Measurements from ENCODE around the gene RPS15. TPM values are rescaled to one million over a fixed set of nuclear protein-coding genes. Genes with fewer than 3 reads are reported as not detected.

Gene RPS15
- total and polyA plus RNA-seq, 9 of the 15 experiments (the other 6 are each of a cell fraction or from before 2014, with no cell fraction given), result 605 to 2,791 (median 957) TPM

- ChIA-PET CTCF (ENCODE audit: low intra/inter-chr PET ratio) (no interaction called here), POLR2A (interaction anchor here (0.7 to 1.2 kb wide), 3 partner anchors 10 to 201 kb away, joined by 3 to 8 read pairs (median 4); no protein-coding TSS in a partner anchor)
- intact Hi-C loops (cut with micrococcal nuclease), result no loop called here
- Histone ChIP-seq H3K79me2 (ENCODE audit: control insufficient read depth, insufficient read depth, low read length) (peaks cover 16% of the 10 kb centered on the region), H3K27ac (ENCODE audit: extremely low read depth, low read depth, low read length) (no peak overlapping the region), H3K9me3 (replicated peaks; ENCODE audit: control insufficient read depth, insufficient read depth, low read depth, low read length) (no peaks in the 10 kb centered on the region), H3K4me1 (replicated peaks in 1 of 2; ENCODE audit: control insufficient read depth in 2 of 2, insufficient read depth in 2 of 2, low read length in 2 of 2) (peaks cover 6 to 58% of the 10 kb centered on the region in 2 experiments; a peak in 4 of 5 replicates), H3K36me3 (ENCODE audit: control insufficient read depth, insufficient read depth, low read length) (no peaks in the 10 kb centered on the region), H3K4me2 (ENCODE audit: insufficient read depth, low read length) (no peak overlapping the region), H3K27me3 (ENCODE audit: control insufficient read depth in 2 of 2, insufficient read depth in 2 of 2, low read length in 2 of 2) (no peaks in the 10 kb centered on the region), H3K9ac (ENCODE audit: insufficient read depth in 1 of 2, low read depth in 2 of 2, low read length in 2 of 2) (no peak overlapping the region), H4K20me1 (replicated peaks; ENCODE audit: control insufficient read depth, insufficient read depth, low read length) (peaks cover 12% of the 10 kb centered on the region), H3K9me1 (ENCODE audit: control insufficient read depth, insufficient read depth, low read length) (no peaks in the 10 kb centered on the region), H3K4me3 (no peak overlapping the region), H2AFZ (ENCODE audit: low read depth, low read length) (no peak overlapping the region)
- no peak for FAIRE-seq
- 93% methylated on average over 3 of the region's 36 CpGs for WGBS (ENCODE audit: insufficient coverage, low coverage, missing lambda C conversion rate)
- in situ Hi-C loops (cut with MboI), result no loop called here
- no TSS peak for BruUV-seq (replicated peaks)
- no peak for ATAC-seq
- DNase-seq (ENCODE audit: extremely low read depth in 1 of 4, low spot score in 3 of 4), result no peak
- peak; percentile 19; the same call in 1 of the 2 replicates for TF ChIP-seq POLR2G (IDR thresholded peaks at IDR 0.05; ENCODE audit: low read depth, low read length)
- no peak for TF ChIP-seq ZBTB43 (CRISPR knock-in tag; IDR thresholded peaks at IDR 0.05)
- TF ChIP-seq FOXO4 (CRISPR knock-in tag; IDR thresholded peaks at IDR 0.05), result no peak
- no peak for TF ChIP-seq ATF7 (IDR thresholded peaks at IDR 0.05)
- TF ChIP-seq ZBTB5 (IDR thresholded peaks at IDR 0.05), result no peak
- no peak for TF ChIP-seq CHCHD3 (CRISPR knock-in tag; IDR thresholded peaks at IDR 0.05)
- TF ChIP-seq STAG1 (CRISPR knock-in tag; IDR thresholded peaks at IDR 0.05; ENCODE audit: borderline replicate concordance), result no peak
- no peak for TF ChIP-seq TCF15 (CRISPR knock-in tag; IDR thresholded peaks at IDR 0.05)
- TF ChIP-seq BDP1 (IDR thresholded peaks at IDR 0.05; ENCODE audit: insufficient read depth, insufficient read length), result no peak
- TF ChIP-seq ZBTB26 (CRISPR knock-in tag; IDR thresholded peaks at IDR 0.05), result no peak
- 0 out of 2 replicates have a peak, but pooled peaks have one; percentile 11 for TF ChIP-seq RBFOX2 (IDR thresholded peaks at IDR 0.05; ENCODE audit: low read depth, low read length)
- no peak for TF ChIP-seq DIDO1 (tag; IDR thresholded peaks at IDR 0.05; ENCODE audit: low read depth)
- TF ChIP-seq SMARCB1 (IDR thresholded peaks at IDR 0.05; ENCODE audit: insufficient read length, low read depth), result no peak
- TF ChIP-seq HNRNPL (IDR thresholded peaks at IDR 0.05; ENCODE audit: low read depth, low read length), result 0 out of 2 replicates have a peak, but pooled peaks have one; percentile 35
- TF ChIP-seq ZNF561 (CRISPR knock-in tag; conservative IDR thresholded peaks at IDR 0.05), result no peak
- no peak for TF ChIP-seq BHLHE40 (IDR thresholded peaks at IDR 0.05; ENCODE audit: low read length)
Measured at GRCh38 chr19:1467215-1467489, 29.0 kb downstream of the RPS15 start.

Data from K562 (cell line).